Fibroblast of villous mesenchyme (primary cell): ENCODE data around the gene GNMT. TPM values are rescaled to one million over a fixed set of nuclear protein-coding genes. Genes with fewer than 3 reads are reported as not detected.

Experiments used
- DNase-seq: peaks from one replicate; pipeline ENCODE4 v3.0.0-alpha.2; 2010; ENCODE audit warnings: low read depth
- H3K4me3 ChIP-seq: 2 replicates; pipeline ENCODE4 v1.5.1; 2011; ENCODE audit warnings: low read depth, mild to moderate bottlenecking, low read length
- total RNA-seq: library from RNA; depleted of rRNA; stranded (reverse); fragments of >200 nt; gene quantifications from 2 replicates; pipeline ENCODE4 v1.2.3, GENCODE V29; 2012
- TF ChIP-seq, protein P1 (sequence below): IDR thresholded peaks from 2 replicates; pipeline ENCODE4 v1.5.1; 2012; ENCODE audit warnings: low read depth, mild to moderate bottlenecking, low read length; ENCODE audit not compliant: insufficient read depth

GNMT gene
- total RNA-seq, 1 donor = not detected

DNA sequence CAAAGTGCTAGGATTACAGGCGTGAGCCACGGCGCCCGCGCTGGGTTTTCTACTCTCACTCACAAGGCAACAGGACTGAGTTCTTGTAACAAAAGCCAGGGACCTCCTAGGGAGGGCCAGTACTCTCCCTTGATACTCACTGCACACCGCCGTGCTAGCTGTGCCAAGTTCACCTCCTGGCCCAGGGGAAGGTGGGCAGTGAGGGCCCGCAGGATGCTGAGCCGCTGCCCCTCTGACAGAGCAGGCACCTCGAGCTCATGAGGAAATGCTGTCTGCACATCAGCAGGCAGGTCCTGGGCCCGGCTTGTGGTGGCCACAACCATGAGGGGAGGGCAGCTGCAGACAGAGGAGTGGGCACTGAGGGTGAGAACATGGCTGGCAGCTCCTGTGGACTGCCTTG is 6.7 kb downstream of the GNMT start:
- no peak for DNase-seq
- TF ChIP-seq, protein P1, sequence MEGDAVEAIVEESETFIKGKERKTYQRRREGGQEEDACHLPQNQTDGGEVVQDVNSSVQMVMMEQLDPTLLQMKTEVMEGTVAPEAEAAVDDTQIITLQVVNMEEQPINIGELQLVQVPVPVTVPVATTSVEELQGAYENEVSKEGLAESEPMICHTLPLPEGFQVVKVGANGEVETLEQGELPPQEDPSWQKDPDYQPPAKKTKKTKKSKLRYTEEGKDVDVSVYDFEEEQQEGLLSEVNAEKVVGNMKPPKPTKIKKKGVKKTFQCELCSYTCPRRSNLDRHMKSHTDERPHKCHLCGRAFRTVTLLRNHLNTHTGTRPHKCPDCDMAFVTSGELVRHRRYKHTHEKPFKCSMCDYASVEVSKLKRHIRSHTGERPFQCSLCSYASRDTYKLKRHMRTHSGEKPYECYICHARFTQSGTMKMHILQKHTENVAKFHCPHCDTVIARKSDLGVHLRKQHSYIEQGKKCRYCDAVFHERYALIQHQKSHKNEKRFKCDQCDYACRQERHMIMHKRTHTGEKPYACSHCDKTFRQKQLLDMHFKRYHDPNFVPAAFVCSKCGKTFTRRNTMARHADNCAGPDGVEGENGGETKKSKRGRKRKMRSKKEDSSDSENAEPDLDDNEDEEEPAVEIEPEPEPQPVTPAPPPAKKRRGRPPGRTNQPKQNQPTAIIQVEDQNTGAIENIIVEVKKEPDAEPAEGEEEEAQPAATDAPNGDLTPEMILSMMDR = no peak
- no peak overlapping the region for H3K4me3 ChIP-seq

- TF ChIP-seq, protein P1 = no peak
- H3K4me3 ChIP-seq = no peak overlapping the region
- DNase-seq = no peak
These were observed 7.7 kb downstream of the GNMT start for GRCh38 chr6:42968126-42968701.

- TF ChIP-seq, protein P1 = no peak
- no peak for DNase-seq
- H3K4me3 ChIP-seq = no peak overlapping the region
These were observed 8.2 kb downstream of the GNMT start for GRCh38 chr6:42968783-42969182.

GRCh38 chr6:42969431-42969830 is 8.9 kb downstream of the GNMT start:
- TF ChIP-seq, protein P1 = no peak
- no peak for DNase-seq
- H3K4me3 ChIP-seq = no peak overlapping the region

- TF ChIP-seq, protein P1 = no peak
- no peak overlapping the region for H3K4me3 ChIP-seq
- no peak for DNase-seq
These were observed 9.4 kb downstream of the GNMT start for GRCh38 chr6:42969934-42970333.

DNA sequence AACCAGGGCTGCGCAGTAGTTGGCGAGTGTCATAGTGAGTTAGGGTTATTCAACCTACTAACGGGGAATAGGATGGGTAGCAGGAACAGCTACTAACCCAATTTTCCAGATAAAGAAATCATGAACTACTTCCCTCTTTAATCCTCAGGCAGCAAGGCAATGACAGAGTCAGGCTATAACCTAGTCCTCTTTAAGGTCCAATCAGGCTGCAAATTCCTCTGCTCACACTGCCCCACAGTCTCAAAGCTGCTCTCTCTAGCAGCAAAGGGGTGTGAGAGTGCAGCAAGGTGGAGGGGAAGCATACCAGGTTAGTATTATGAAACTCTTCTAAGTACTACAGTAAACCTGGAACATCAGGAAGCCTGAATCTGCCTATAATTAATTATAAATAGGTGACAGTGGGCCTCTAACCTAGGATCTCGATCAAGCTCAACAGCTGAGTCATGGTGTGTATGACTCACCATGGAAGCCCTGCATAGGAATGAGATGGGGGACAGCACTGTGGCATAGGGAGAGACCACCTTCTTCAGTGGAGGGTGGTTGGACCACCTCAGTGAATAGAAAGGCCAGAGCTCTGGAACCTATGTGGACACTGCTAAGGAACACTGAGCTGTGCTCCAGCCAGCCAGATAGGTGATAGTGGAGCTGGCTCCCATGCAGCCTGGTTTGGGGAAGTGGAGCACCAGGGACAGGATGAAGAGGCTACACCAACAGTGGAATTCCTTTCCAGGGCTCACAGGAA is 10.5 kb downstream of the GNMT start:
- H3K4me3 ChIP-seq = no peak overlapping the region
- TF ChIP-seq, protein P1 = no peak
- DNase-seq = peak; percentile 32
